IgD-negative memory B cell (primary cell): ENCODE data around the gene NCOA7. TPM values are rescaled to one million over a fixed set of nuclear protein-coding genes. Genes with fewer than 3 reads are reported as not detected.

Experiments used
- H3K27ac Mint-ChIP-seq, 3 donors: one replicate each; pipeline ENCODE4 v1.8.0; 2020 to 2022; ENCODE audit warnings: mild to moderate bottlenecking in 3 of 3, mixed read lengths in 3 of 3, moderate library complexity in 1 of 3
- H3K27me3 Mint-ChIP-seq: one replicate; pipeline ENCODE4 v1.8.0; 2021; ENCODE audit warnings: mixed read lengths
- H3K36me3 Mint-ChIP-seq: one replicate; pipeline ENCODE4 v1.8.0; 2020; ENCODE audit warnings: mild to moderate bottlenecking, mixed read lengths
- H3K4me1 Mint-ChIP-seq, 3 donors: one replicate each; pipeline ENCODE4 v1.8.0; 2020 to 2022; ENCODE audit warnings: mixed read lengths in 3 of 3, mild to moderate bottlenecking in 1 of 3
- H3K4me3 Mint-ChIP-seq, 4 donors: one replicate each; pipeline ENCODE4 v1.8.0; 2020 to 2022; ENCODE audit warnings: mild to moderate bottlenecking in 4 of 4, mixed read lengths in 4 of 4, moderate library complexity in 3 of 4
- H3K9me3 Mint-ChIP-seq, 3 donors: one replicate each; pipeline ENCODE4 v1.8.0; 2020 to 2021; ENCODE audit warnings: mixed read lengths in 3 of 3, mild to moderate bottlenecking in 1 of 3
- polyA plus RNA-seq: library from polyadenylated mRNA; unstranded; fragments of 300-500 nt; fragmentation: Illumina TruSeq; gene quantifications from one replicate; pipeline ENCODE4 v1.2.3, GENCODE V29; 2021

The NCOA7 gene
- polyA plus RNA-seq, 1 donor from 2014 or later, result 35.6 TPM

GRCh38 chr6:125808591-125808990, 17.8 kb downstream of the NCOA7 start:
- Mint-ChIP-seq H3K27ac (peak overlapping the region in 2 of 3 donors; percentile 27 to 33), H3K36me3 (no peaks in the 10 kb centered on the region), H3K4me1 (peaks cover 66 to 72% (median 68%) of the 10 kb centered on the region in 3 donors), H3K4me3 (peak overlapping the region in 2 of 4 donors; percentile 47 to 82), H3K27me3 (peaks cover 2% of the 10 kb centered on the region), H3K9me3 (no peaks in the 10 kb centered on the region)

- Mint-ChIP-seq H3K27ac (peak overlapping the region in 1 of 3 donors; percentile 46), H3K4me3 (peak overlapping the region in 2 of 4 donors; percentile 53 to 82), H3K36me3 (peaks cover 2% of the 10 kb centered on the region), H3K9me3 (no peaks in the 10 kb centered on the region), H3K4me1 (peaks cover 63 to 68% (median 64%) of the 10 kb centered on the region in 3 donors), H3K27me3 (peaks cover 2% of the 10 kb centered on the region)
These were observed 18.9 kb downstream of the NCOA7 start for GRCh38 chr6:125809570-125810170.

DNA sequence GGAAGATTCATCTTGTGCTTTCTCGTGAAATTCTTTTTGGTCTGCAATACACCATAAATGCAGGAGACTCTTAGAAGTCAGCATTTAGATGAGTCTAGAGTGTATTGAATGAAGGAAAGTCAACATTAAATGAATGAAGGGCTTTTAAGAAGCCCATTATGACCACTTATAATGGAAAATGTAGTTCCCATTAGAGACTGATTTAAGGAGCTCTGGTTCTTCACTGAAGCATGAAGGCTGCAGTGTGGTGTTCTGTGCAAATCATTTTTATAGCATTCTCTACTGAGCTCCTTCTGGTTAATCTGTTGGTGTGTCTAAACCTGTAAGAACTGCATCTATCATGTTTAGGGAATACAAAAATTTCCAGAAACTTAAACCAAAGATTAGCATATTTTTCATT, 19.7 kb downstream of the NCOA7 start:
- Mint-ChIP-seq H3K4me3 (peak overlapping the region in 2 of 4 donors; percentile 3 to 53), H3K4me1 (peaks cover 68 to 73% (median 70%) of the 10 kb centered on the region in 3 donors), H3K27me3 (peaks cover 2% of the 10 kb centered on the region), H3K9me3 (no peaks in the 10 kb centered on the region), H3K36me3 (peaks cover 6% of the 10 kb centered on the region), H3K27ac (no peak overlapping the region)

DNA sequence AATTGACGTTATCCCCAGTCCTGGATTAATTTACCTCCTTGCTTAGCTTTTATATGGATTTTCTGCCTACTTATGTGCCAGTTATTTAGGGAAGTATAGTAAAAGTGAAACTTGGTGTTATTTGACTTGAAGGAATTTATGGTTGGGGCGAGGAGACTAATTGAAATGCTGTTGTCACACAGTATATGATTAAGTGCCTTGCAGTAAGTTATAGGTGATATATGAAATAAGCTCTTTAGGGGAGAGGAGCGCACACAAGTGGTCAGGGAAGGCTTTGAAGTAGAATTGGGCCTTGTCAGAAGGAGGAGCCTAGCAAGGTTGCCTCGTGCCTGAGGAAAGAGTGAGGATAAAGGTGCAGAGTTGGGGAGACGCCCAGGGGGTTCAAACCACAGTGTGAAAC, 20.5 kb downstream of the NCOA7 start:
- H3K36me3 Mint-ChIP-seq, result peaks cover 9% of the 10 kb centered on the region
- H3K4me3 Mint-ChIP-seq, result peak overlapping the region in 2 of 4 donors; percentile 1 to 61
- H3K9me3 Mint-ChIP-seq, result no peaks in the 10 kb centered on the region
- H3K27ac Mint-ChIP-seq, result no peak overlapping the region
- H3K4me1 Mint-ChIP-seq, result peaks cover 67 to 73% (median 69%) of the 10 kb centered on the region in 3 donors
- H3K27me3 Mint-ChIP-seq, result peaks cover 2% of the 10 kb centered on the region

DNA sequence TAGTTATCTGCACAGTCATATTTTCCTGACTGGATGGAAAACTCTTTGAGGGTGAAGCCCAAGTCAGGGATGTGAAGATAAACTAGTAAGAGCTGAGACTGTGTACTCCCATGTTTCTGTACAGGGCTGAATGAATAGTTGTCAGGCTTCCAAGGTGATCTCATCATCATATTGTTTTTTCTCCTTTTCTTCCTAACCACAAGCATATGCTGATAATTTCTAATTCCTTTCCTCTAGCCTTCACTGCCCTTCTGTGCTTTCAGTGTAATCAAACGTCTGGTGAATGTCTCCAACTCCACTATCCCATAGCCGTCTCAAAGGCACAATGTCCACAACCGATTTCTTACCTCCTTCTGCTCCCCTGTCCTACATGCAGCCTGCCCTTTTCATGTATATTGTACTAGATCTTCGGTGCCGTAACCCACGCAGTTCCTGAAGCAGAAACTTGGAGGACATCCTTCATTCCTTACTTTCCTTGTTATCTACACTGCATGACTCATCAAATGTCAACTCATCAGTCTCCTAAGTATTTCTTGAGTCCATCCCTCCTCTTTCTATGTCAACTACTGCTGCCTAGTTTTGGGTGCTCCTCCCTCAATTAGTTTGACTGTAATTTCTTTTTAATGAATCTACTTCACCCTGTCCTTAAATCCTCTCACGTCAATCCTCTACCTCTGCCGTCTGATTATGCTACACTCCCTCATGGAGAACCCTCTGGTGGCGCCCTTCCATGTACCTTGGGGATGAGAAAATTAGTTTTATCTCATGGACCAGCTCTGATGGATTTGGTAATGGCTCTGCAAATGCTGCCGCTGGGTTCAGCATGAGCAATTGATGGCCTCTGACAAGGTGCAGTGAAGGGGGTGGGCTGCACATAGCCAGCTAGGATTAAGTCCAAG, 21.9 kb downstream of the NCOA7 start:
- peak overlapping the region in 1 of 4 donors; percentile 23 for H3K4me3 Mint-ChIP-seq
- peaks cover 60 to 71% (median 65%) of the 10 kb centered on the region in 3 donors for H3K4me1 Mint-ChIP-seq
- H3K36me3 Mint-ChIP-seq, result peaks cover 11% of the 10 kb centered on the region
- H3K27me3 Mint-ChIP-seq, result peaks cover 2% of the 10 kb centered on the region
- H3K27ac Mint-ChIP-seq, result peak overlapping the region in 1 of 3 donors; percentile 3
- no peaks in the 10 kb centered on the region for H3K9me3 Mint-ChIP-seq

DNA sequence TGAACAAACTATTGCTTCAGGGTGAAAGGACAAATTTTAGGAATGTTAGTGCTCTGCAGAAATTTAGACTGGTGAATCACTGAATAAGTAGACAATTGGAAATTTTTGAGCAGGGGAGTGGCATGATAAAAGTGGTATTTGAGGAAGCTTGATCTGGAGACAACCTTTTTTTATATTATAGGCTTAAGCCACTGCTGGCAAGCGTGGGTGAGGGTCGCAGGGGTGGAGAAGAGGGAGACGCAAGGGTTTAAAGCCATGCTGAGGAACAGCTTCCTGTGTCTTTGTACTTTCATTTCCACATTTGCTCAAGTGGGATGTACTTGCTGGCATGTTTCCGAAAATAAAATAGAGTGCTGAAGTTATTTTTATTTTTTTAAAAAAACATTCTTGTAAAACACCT, 23.7 kb downstream of the NCOA7 start:
- peaks cover 16% of the 10 kb centered on the region for H3K36me3 Mint-ChIP-seq
- peak overlapping the region in 2 of 3 donors; percentile 58 to 86 for H3K27ac Mint-ChIP-seq
- H3K4me3 Mint-ChIP-seq, result peak overlapping the region in 3 of 4 donors; percentile 68 to 90 (median 89)
- H3K27me3 Mint-ChIP-seq, result no peaks in the 10 kb centered on the region
- H3K4me1 Mint-ChIP-seq, result peaks cover 53 to 62% (median 54%) of the 10 kb centered on the region in 3 donors
- no peaks in the 10 kb centered on the region for H3K9me3 Mint-ChIP-seq

DNA sequence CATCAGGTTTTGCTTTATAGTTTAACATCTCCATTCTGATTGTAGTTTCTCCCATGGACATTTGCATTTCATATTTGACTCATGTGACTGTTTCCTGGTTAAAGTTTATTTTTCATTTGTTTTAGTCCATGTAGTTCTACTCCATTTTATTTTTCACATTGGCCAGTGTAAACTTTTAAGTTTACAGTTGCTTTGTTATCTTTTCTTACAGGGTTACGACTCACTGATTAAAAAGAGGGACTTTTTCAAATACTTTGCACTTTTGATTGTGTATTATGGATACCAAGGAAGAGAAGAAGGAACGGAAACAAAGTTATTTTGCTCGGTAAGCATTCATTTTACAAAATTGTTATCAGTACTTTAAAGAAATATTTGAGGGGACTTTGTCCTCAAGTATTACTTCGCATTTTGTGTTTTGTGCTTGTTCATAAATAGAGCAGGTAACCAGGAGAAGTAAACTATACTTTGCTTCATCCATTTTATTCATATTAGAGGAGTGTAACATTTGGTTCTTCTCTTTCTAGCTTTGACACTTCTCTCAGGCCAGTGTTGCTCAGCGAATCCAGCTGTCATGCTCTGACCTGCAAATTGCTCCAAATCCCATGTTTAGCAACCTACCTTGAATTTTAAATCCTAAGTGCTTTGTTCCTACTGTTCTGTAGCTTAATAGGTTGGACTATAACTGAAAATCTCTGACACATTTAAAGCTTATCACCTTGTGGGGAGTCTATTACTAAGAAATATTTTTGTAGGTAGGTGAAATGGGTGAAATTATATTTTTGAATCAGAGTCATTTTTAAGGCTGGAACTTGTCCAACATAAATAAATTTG, 24.5 kb downstream of the NCOA7 start:
- Mint-ChIP-seq H3K36me3 (peaks cover 19% of the 10 kb centered on the region), H3K27me3 (no peaks in the 10 kb centered on the region), H3K4me3 (peak overlapping the region in 3 of 4 donors; percentile 67 to 90 (median 89)), H3K4me1 (peaks cover 48 to 54% (median 49%) of the 10 kb centered on the region in 3 donors), H3K27ac (peak overlapping the region; percentile 23 to 58 (median 56)), H3K9me3 (no peaks in the 10 kb centered on the region)

DNA sequence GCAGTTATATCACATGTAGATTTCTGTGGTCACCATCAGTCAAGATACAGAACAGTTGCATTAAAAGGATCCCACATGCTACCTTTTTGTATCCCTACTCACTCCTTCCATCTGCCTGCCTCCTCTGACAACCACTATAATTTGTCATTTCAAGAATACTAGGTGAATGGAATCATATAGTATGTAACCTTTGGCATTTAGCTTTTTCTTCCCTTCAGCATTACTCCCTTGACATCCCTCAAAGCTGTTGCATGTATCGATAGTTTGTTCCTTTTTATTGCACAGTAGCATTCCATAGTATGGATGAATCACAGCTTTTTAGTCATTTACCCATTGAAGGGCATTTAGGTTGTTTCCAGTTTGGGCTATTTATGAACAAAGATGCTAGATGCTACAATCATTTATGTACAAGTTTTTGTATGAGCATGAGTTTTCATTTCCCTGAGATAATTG, 26.1 kb downstream of the NCOA7 start:
- no peaks in the 10 kb centered on the region for H3K27me3 Mint-ChIP-seq
- peak overlapping the region in 1 of 3 donors; percentile 76 for H3K27ac Mint-ChIP-seq
- H3K9me3 Mint-ChIP-seq, result no peaks in the 10 kb centered on the region
- H3K4me1 Mint-ChIP-seq, result peaks cover 36 to 45% (median 42%) of the 10 kb centered on the region in 3 donors
- no peak overlapping the region for H3K4me3 Mint-ChIP-seq
- peaks cover 21% of the 10 kb centered on the region for H3K36me3 Mint-ChIP-seq

- Mint-ChIP-seq H3K4me3 (peak overlapping the region in 2 of 4 donors; percentile 6 to 35), H3K36me3 (peaks cover 21% of the 10 kb centered on the region), H3K9me3 (no peaks in the 10 kb centered on the region), H3K4me1 (peaks cover 24 to 38% (median 31%) of the 10 kb centered on the region in 3 donors), H3K27me3 (no peaks in the 10 kb centered on the region), H3K27ac (no peak overlapping the region)
These were observed 27.5 kb downstream of the NCOA7 start for GRCh38 chr6:125818225-125818657.

- Mint-ChIP-seq H3K27me3 (no peaks in the 10 kb centered on the region), H3K9me3 (no peaks in the 10 kb centered on the region), H3K4me1 (peaks cover 24 to 38% (median 31%) of the 10 kb centered on the region in 3 donors), H3K27ac (no peak overlapping the region), H3K4me3 (peak overlapping the region in 2 of 4 donors; percentile 6 to 35), H3K36me3 (peaks cover 21% of the 10 kb centered on the region)
These were observed 28.1 kb downstream of the NCOA7 start for GRCh38 chr6:125818772-125819260.

GRCh38 chr6:125819535-125820326, 29.0 kb downstream of the NCOA7 start:
- Mint-ChIP-seq H3K27me3 (no peaks in the 10 kb centered on the region), H3K9me3 (no peaks in the 10 kb centered on the region), H3K4me1 (peaks cover 20 to 32% (median 27%) of the 10 kb centered on the region in 3 donors), H3K4me3 (no peak overlapping the region), H3K27ac (no peak overlapping the region), H3K36me3 (peaks cover 19% of the 10 kb centered on the region)

GRCh38 chr6:125821825-125822281, 31.1 kb downstream of the NCOA7 start:
- H3K4me1 Mint-ChIP-seq, result peaks cover 9 to 18% (median 17%) of the 10 kb centered on the region in 3 donors
- H3K27me3 Mint-ChIP-seq, result no peaks in the 10 kb centered on the region
- H3K36me3 Mint-ChIP-seq, result peaks cover 15% of the 10 kb centered on the region
- H3K9me3 Mint-ChIP-seq, result peaks cover 0 to 2% (median 0%) of the 10 kb centered on the region in 3 donors
- H3K4me3 Mint-ChIP-seq, result no peak overlapping the region
- no peak overlapping the region for H3K27ac Mint-ChIP-seq

GRCh38 chr6:125823180-125823579, 32.4 kb downstream of the NCOA7 start:
- H3K27ac Mint-ChIP-seq, result no peak overlapping the region
- no peaks in the 10 kb centered on the region for H3K27me3 Mint-ChIP-seq
- H3K36me3 Mint-ChIP-seq, result peaks cover 15% of the 10 kb centered on the region
- no peak overlapping the region for H3K4me3 Mint-ChIP-seq
- H3K4me1 Mint-ChIP-seq, result peaks cover 15 to 21% (median 19%) of the 10 kb centered on the region in 3 donors
- peaks cover 0 to 2% (median 0%) of the 10 kb centered on the region in 3 donors for H3K9me3 Mint-ChIP-seq
